ENCODE measurements around the gene PCDHA11.
A peak's percentile ranks its signal among the peaks of the same experiment; 100 is the strongest.
"Not testable (repeated sequence)": the region's sequence is repeated elsewhere in the genome, so short reads cannot be mapped to it uniquely, and the experiment has no call there.

PCDHA11 gene

GRCh38 chr5:140833993-140834392 is 34.8 kb upstream of the PCDHA11 start, which contains the start of gene PCDHA7:
Gene PCDHA7, plus strand, starts transcription at chr5:140834269. Its CDS starts 115 bp downstream, at chr5:140834384.
- H3K36me3 ChIP-seq (replicated peaks; ENCODE audit: low read depth, low read length): no peaks in the 10 kb centered on the region
- no peak within 1 kb of the TSS for H3K27ac ChIP-seq (ENCODE audit: low read length)
- no peaks in the 10 kb centered on the region for H3K4me1 ChIP-seq (ENCODE audit: low read length)
- TF ChIP-seq EZH2phosphoT487 (IDR thresholded peaks at IDR 0.05; ENCODE audit: low read depth) (no peak), CTCF (IDR thresholded peaks at IDR 0.05; ENCODE audit: low read depth, low read length) (0 out of 2 replicates have a peak, but pooled peaks have one; percentile 9)
- no peaks in the 10 kb centered on the region for H4K20me1 ChIP-seq (ENCODE audit: insufficient read depth, low read length)
- H3K9ac ChIP-seq (ENCODE audit: low read length): no peak within 1 kb of the TSS
- H3K27me3 ChIP-seq (ENCODE audit: low read depth, low read length): no peaks in the 10 kb centered on the region
- no peak within 1 kb of the TSS for H3K4me2 ChIP-seq (ENCODE audit: low read length)
- no peaks in the 10 kb centered on the region for H3K9me3 ChIP-seq (ENCODE audit: insufficient read depth, low read length)
- H2AFZ ChIP-seq (ENCODE audit: low read depth, low read length): no peak within 1 kb of the TSS
- H3K4me3 ChIP-seq (ENCODE audit: low read length): no peak within 1 kb of the TSS
- H3K79me2 ChIP-seq (ENCODE audit: low read length): no peaks in the 10 kb centered on the region

- not testable (repeated sequence) for H3K79me2 ChIP-seq (ENCODE audit: low read length); H3K4me1 ChIP-seq (ENCODE audit: low read length); H3K4me2 ChIP-seq (ENCODE audit: low read length); H3K4me3 ChIP-seq (ENCODE audit: low read length); H3K27me3 ChIP-seq (ENCODE audit: low read depth, low read length); H3K27ac ChIP-seq (ENCODE audit: low read length); H3K36me3 ChIP-seq (replicated peaks; ENCODE audit: low read depth, low read length); H3K9ac ChIP-seq (ENCODE audit: low read length); H2AFZ ChIP-seq (ENCODE audit: low read depth, low read length); H4K20me1 ChIP-seq (ENCODE audit: insufficient read depth, low read length); H3K9me3 ChIP-seq (ENCODE audit: insufficient read depth, low read length)
Observed at GRCh38 chr5:140834439-140835008, 34.2 kb upstream of the PCDHA11 start.

- Histone ChIP-seq H3K4me1 (ENCODE audit: low read length) (no peaks in the 10 kb centered on the region), H3K27ac (ENCODE audit: low read length) (no peak overlapping the region), H3K36me3 (replicated peaks; ENCODE audit: low read depth, low read length) (no peaks in the 10 kb centered on the region), H3K27me3 (ENCODE audit: low read depth, low read length) (no peaks in the 10 kb centered on the region), H4K20me1 (ENCODE audit: insufficient read depth, low read length) (no peaks in the 10 kb centered on the region), H3K79me2 (ENCODE audit: low read length) (no peaks in the 10 kb centered on the region), H3K4me2 (ENCODE audit: low read length) (no peak overlapping the region), H2AFZ (ENCODE audit: low read depth, low read length) (no peak overlapping the region), H3K4me3 (ENCODE audit: low read length) (no peak overlapping the region), H3K9me3 (ENCODE audit: insufficient read depth, low read length) (no peaks in the 10 kb centered on the region), H3K9ac (ENCODE audit: low read length) (no peak overlapping the region)
- TF ChIP-seq CTCF (IDR thresholded peaks at IDR 0.05; ENCODE audit: low read depth, low read length) (no peak), EZH2phosphoT487 (IDR thresholded peaks at IDR 0.05; ENCODE audit: low read depth) (no peak)
Observed at GRCh38 chr5:140835622-140836510, 32.9 kb upstream of the PCDHA11 start.

GRCh38 chr5:140840978-140841962 is 27.5 kb upstream of the PCDHA11 start, which contains the start of gene PCDHA8:
Gene PCDHA8, plus strand, starts transcription at chr5:140841187. Its CDS starts 135 bp downstream, at chr5:140841322.
- no peak within 1 kb of the TSS for H2AFZ ChIP-seq (ENCODE audit: low read depth, low read length)

More at GRCh38 chr5:140840978-140841962, 27.5 kb upstream of the PCDHA11 start, which contains the start of gene PCDHA8:
- Histone ChIP-seq H3K4me1 (ENCODE audit: low read length) (no peaks in the 10 kb centered on the region), H4K20me1 (ENCODE audit: insufficient read depth, low read length) (no peaks in the 10 kb centered on the region), H3K36me3 (replicated peaks; ENCODE audit: low read depth, low read length) (no peaks in the 10 kb centered on the region), H3K9ac (ENCODE audit: low read length) (no peak within 1 kb of the TSS), H3K27me3 (ENCODE audit: low read depth, low read length) (no peaks in the 10 kb centered on the region), H3K27ac (ENCODE audit: low read length) (no peak within 1 kb of the TSS), H3K79me2 (ENCODE audit: low read length) (no peaks in the 10 kb centered on the region), H3K4me2 (ENCODE audit: low read length) (no peak within 1 kb of the TSS), H3K9me3 (ENCODE audit: insufficient read depth, low read length) (no peaks in the 10 kb centered on the region), H3K4me3 (ENCODE audit: low read length) (no peak within 1 kb of the TSS)
- TF ChIP-seq EZH2phosphoT487 (IDR thresholded peaks at IDR 0.05; ENCODE audit: low read depth) (no peak), CTCF (IDR thresholded peaks at IDR 0.05; ENCODE audit: low read depth, low read length) (peak; percentile 20)

All from OCI-LY3 (cell line).